ENCODE results near the gene AKAP10.

DNA sequence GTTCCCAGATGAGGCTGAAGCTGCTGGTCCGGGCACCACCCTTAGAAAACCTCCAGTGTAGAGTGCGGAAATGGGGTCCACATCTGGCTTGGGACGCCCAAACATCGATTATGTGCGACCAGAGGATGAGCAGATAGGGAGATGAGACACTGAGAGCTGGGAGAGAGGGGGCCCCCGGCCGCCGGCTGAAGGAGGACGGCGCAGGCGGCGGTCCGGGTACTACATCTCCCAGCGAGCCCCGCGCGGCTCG, 31.3 kb upstream of the AKAP10 start:
- TF ChIP-seq, protein P1, sequence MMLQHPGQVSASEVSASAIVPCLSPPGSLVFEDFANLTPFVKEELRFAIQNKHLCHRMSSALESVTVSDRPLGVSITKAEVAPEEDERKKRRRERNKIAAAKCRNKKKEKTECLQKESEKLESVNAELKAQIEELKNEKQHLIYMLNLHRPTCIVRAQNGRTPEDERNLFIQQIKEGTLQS (IDR thresholded peaks at IDR 0.05; ENCODE audit: insufficient read depth, low read depth, low read length): no peak
- TF ChIP-seq POLR2A (IDR thresholded peaks at IDR 0.05; ENCODE audit: control extremely low read depth in 1 of 2, low read depth in 2 of 2, low read length in 2 of 2) (no peak), TBP (IDR thresholded peaks at IDR 0.05; ENCODE audit: low read depth, low read length) (no peak), SP2 (IDR thresholded peaks at IDR 0.05; ENCODE audit: low read length) (no peak), POLR2AphosphoS5 (IDR thresholded peaks at IDR 0.05; ENCODE audit: low read depth, low read length) (no peak), GABPA (IDR thresholded peaks at IDR 0.05; ENCODE audit: borderline replicate concordance, insufficient read depth, low read length) (no peak), SUZ12 (IDR thresholded peaks at IDR 0.05; ENCODE audit: low read length) (no peak)
- TF ChIP-seq, protein P2, sequence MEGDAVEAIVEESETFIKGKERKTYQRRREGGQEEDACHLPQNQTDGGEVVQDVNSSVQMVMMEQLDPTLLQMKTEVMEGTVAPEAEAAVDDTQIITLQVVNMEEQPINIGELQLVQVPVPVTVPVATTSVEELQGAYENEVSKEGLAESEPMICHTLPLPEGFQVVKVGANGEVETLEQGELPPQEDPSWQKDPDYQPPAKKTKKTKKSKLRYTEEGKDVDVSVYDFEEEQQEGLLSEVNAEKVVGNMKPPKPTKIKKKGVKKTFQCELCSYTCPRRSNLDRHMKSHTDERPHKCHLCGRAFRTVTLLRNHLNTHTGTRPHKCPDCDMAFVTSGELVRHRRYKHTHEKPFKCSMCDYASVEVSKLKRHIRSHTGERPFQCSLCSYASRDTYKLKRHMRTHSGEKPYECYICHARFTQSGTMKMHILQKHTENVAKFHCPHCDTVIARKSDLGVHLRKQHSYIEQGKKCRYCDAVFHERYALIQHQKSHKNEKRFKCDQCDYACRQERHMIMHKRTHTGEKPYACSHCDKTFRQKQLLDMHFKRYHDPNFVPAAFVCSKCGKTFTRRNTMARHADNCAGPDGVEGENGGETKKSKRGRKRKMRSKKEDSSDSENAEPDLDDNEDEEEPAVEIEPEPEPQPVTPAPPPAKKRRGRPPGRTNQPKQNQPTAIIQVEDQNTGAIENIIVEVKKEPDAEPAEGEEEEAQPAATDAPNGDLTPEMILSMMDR (IDR thresholded peaks at IDR 0.05; ENCODE audit: control extremely low read depth in 1 of 3, insufficient read depth in 1 of 3, low read depth in 1 of 3, low read length in 3 of 3): no peak
- TF ChIP-seq, protein P3, sequence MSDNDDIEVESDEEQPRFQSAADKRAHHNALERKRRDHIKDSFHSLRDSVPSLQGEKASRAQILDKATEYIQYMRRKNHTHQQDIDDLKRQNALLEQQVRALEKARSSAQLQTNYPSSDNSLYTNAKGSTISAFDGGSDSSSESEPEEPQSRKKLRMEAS (IDR thresholded peaks at IDR 0.05): no peak

Data from H1 (cell line).